ENCODE measurements around the gene PTGS2.
A peak's percentile ranks its signal among the peaks of the same experiment; 100 is the strongest.
"Not testable (repeated sequence)": the region's sequence is repeated elsewhere in the genome, so short reads cannot be mapped to it uniquely, and the experiment has no call there.

PTGS2 gene

DNA sequence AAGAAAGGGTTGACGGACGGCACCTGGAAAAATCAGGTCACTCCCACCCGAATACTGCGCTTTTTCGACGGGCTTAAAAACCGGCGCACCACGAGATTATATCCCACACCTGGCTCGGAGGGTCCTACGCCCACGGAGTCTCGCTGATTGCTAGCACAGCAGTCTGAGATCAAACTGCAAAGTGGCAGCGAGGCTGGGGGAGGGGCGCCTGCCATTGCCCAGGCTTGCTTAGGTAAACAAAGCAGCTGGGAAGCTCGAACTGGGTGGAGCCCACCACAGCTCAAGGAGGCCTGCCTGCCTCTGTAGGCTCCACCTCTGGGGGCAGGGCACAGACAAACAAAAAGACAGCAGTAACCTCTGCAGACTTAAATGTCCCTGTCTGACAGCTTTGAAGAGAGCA, 42.7 kb downstream of the PTGS2 start:
- H3K4ac ChIP-seq (ENCODE audit: low read depth, low read length); H3K9ac ChIP-seq (ENCODE audit: low read length); H3K9me3 ChIP-seq (ENCODE audit: insufficient read depth, low read depth, low read length); H3K18ac ChIP-seq (ENCODE audit: low read length); DNase-seq; H3K23ac ChIP-seq (ENCODE audit: low read length); H2AK5ac ChIP-seq (ENCODE audit: low read length); H2BK120ac ChIP-seq (ENCODE audit: insufficient read depth, low read length, poor library complexity); H2BK5ac ChIP-seq (ENCODE audit: low read depth, low read length, poor library complexity); H3K36me3 ChIP-seq (ENCODE audit: control insufficient read depth in 1 of 2, insufficient read depth in 2 of 2, low read length in 2 of 2); H3K27me3 ChIP-seq (ENCODE audit: insufficient read depth, low read length); H3K79me1 ChIP-seq (ENCODE audit: low read length); H3K79me2 ChIP-seq (ENCODE audit: control insufficient read depth, insufficient read depth, low read length, poor library complexity); H3K4me1 ChIP-seq (ENCODE audit: control insufficient read depth in 1 of 2, insufficient read depth in 2 of 2, low read length in 2 of 2); H3K14ac ChIP-seq (ENCODE audit: low read length); H3K27ac ChIP-seq (ENCODE audit: low read depth, low read length): not testable (repeated sequence)
- peak overlapping the region; percentile 4 for H2BK12ac ChIP-seq (ENCODE audit: low read length)
- peak overlapping the region; percentile 73 for H3K4me2 ChIP-seq (ENCODE audit: low read length)
- peak overlapping the region; percentile 57 for H3K4me3 ChIP-seq (ENCODE audit: low read depth, low read length)
- no CpG with 5 or more reads among the region's 16 CpGs for WGBS (ENCODE audit: extremely low coverage, insufficient coverage, insufficient read length)
- peak overlapping the region; percentile 14 for H4K12ac ChIP-seq (ENCODE audit: low read depth, low read length)
- peak overlapping the region; percentile 17 for H2AFZ ChIP-seq (ENCODE audit: insufficient read depth, low read length, poor library complexity)
- H4K8ac ChIP-seq (ENCODE audit: low read depth, low read length), result peak overlapping the region; percentile 41
- peak overlapping the region; percentile 1 for H4K91ac ChIP-seq (ENCODE audit: low read depth, low read length)

DNA sequence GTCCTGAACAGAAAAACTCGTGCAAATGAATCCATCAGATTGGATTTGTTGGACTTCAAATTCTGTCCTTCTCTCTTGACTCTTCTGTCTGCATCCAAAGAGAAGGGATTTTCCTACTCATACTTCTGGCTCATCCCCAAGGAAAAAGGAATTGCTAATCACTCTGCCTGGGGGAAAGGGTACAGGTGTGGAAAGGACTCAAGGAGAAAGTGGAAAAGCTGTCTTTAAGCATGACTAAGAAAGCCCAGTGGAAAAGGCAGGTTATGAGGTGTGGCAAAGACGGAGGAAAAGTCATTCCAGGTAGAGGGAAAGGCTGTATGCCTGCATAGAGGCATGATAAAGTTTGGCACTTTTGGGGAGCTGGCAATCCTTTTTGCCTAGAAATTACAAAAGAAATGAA, 43.4 kb downstream of the PTGS2 start:
- Histone ChIP-seq H3K4me2 (ENCODE audit: low read length) (no peak overlapping the region), H3K4me3 (ENCODE audit: low read depth, low read length) (no peak overlapping the region), H2BK120ac (ENCODE audit: insufficient read depth, low read length, poor library complexity) (no peak overlapping the region), H3K79me2 (ENCODE audit: control insufficient read depth, insufficient read depth, low read length, poor library complexity) (no peaks in the 10 kb centered on the region), H3K18ac (ENCODE audit: low read length) (no peak overlapping the region), H3K27me3 (ENCODE audit: insufficient read depth, low read length) (no peaks in the 10 kb centered on the region), H4K91ac (ENCODE audit: low read depth, low read length) (no peak overlapping the region), H3K79me1 (ENCODE audit: low read length) (no peaks in the 10 kb centered on the region), H2AK5ac (ENCODE audit: low read length) (no peak overlapping the region), H2BK12ac (ENCODE audit: low read length) (no peak overlapping the region), H2AFZ (ENCODE audit: insufficient read depth, low read length, poor library complexity) (no peak overlapping the region), H4K8ac (ENCODE audit: low read depth, low read length) (no peak overlapping the region), H2BK5ac (ENCODE audit: low read depth, low read length, poor library complexity) (no peak overlapping the region), H3K9ac (ENCODE audit: low read length) (no peak overlapping the region), H3K14ac (ENCODE audit: low read length) (no peak overlapping the region), H3K9me3 (ENCODE audit: insufficient read depth, low read depth, low read length) (no peaks in the 10 kb centered on the region), H4K12ac (ENCODE audit: low read depth, low read length) (no peak overlapping the region), H3K4ac (ENCODE audit: low read depth, low read length) (no peak overlapping the region), H3K23ac (ENCODE audit: low read length) (no peak overlapping the region), H3K4me1 (ENCODE audit: control insufficient read depth in 1 of 2, insufficient read depth in 2 of 2, low read length in 2 of 2) (no peaks in the 10 kb centered on the region), H3K36me3 (ENCODE audit: control insufficient read depth in 1 of 2, insufficient read depth in 2 of 2, low read length in 2 of 2) (no peaks in the 10 kb centered on the region), H3K27ac (ENCODE audit: low read depth, low read length) (no peak overlapping the region)
- no CpG with 5 or more reads among the region's 2 CpGs for WGBS (ENCODE audit: extremely low coverage, insufficient coverage, insufficient read length)
- no peak for DNase-seq

DNA sequence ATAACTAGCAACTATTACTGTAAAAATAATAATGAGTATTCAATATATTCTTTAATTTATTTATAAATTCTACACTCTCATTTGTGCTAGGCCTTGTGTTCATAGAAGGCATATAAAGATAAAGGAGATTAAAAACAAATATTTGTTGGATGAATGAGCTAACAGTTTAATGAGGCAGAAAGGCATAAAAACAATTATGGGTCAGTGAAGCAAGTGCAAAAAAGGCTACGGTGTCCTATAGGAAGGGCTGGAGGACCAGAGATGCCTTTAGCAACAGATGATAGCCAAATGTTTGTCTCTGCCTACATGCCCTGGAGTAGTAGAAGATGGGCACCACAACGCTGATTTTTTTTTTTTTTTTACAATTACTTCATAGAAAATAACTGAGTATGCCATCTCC, 45.7 kb downstream of the PTGS2 start:
- Histone ChIP-seq H3K9me3 (ENCODE audit: insufficient read depth, low read depth, low read length) (no peaks in the 10 kb centered on the region), H3K4ac (ENCODE audit: low read depth, low read length) (no peak overlapping the region), H3K23ac (ENCODE audit: low read length) (no peak overlapping the region), H3K14ac (ENCODE audit: low read length) (no peak overlapping the region), H2BK12ac (ENCODE audit: low read length) (no peak overlapping the region), H2BK120ac (ENCODE audit: insufficient read depth, low read length, poor library complexity) (no peak overlapping the region), H3K4me2 (ENCODE audit: low read length) (no peak overlapping the region), H3K79me2 (ENCODE audit: control insufficient read depth, insufficient read depth, low read length, poor library complexity) (no peaks in the 10 kb centered on the region), H3K4me3 (ENCODE audit: low read depth, low read length) (no peak overlapping the region), H2AFZ (ENCODE audit: insufficient read depth, low read length, poor library complexity) (no peak overlapping the region), H3K27ac (ENCODE audit: low read depth, low read length) (no peak overlapping the region), H3K27me3 (ENCODE audit: insufficient read depth, low read length) (no peaks in the 10 kb centered on the region), H2BK5ac (ENCODE audit: low read depth, low read length, poor library complexity) (no peak overlapping the region), H4K8ac (ENCODE audit: low read depth, low read length) (no peak overlapping the region), H4K12ac (ENCODE audit: low read depth, low read length) (no peak overlapping the region), H3K36me3 (ENCODE audit: control insufficient read depth in 1 of 2, insufficient read depth in 2 of 2, low read length in 2 of 2) (no peaks in the 10 kb centered on the region), H2AK5ac (ENCODE audit: low read length) (no peak overlapping the region), H3K4me1 (ENCODE audit: control insufficient read depth in 1 of 2, insufficient read depth in 2 of 2, low read length in 2 of 2) (no peaks in the 10 kb centered on the region), H3K9ac (ENCODE audit: low read length) (no peak overlapping the region), H4K91ac (ENCODE audit: low read depth, low read length) (no peak overlapping the region), H3K79me1 (ENCODE audit: low read length) (no peaks in the 10 kb centered on the region), H3K18ac (ENCODE audit: low read length) (no peak overlapping the region)
- DNase-seq, result no peak
- no CpG with 5 or more reads among the region's 2 CpGs for WGBS (ENCODE audit: extremely low coverage, insufficient coverage, insufficient read length)

DNA sequence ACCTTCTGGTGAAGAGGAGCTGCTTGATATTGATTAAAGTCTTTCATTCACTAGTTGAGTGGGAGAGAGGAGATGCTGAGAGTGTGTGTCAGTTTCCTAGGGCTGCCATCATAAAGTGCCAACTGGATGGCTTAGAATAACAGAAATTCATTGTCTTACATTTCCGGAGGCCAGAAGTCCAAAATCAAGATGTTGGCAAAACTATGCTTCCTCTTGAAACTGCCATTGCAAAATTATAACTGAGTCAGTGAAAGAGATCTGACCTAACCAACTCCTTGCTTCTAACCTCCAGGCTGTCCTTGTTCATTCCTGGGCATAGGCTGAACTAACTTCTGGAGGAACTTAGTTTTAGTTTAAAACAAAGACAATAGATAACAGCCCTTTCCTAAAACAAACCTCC, 47.1 kb downstream of the PTGS2 start:
- no peak overlapping the region for H3K4me2 ChIP-seq (ENCODE audit: low read length)

More for the DNA sequence above, 47.1 kb downstream of the PTGS2 start:
- Histone ChIP-seq H3K27me3 (ENCODE audit: insufficient read depth, low read length) (no peaks in the 10 kb centered on the region), H4K12ac (ENCODE audit: low read depth, low read length) (no peak overlapping the region), H2AFZ (ENCODE audit: insufficient read depth, low read length, poor library complexity) (no peak overlapping the region), H3K9me3 (ENCODE audit: insufficient read depth, low read depth, low read length) (no peaks in the 10 kb centered on the region), H3K9ac (ENCODE audit: low read length) (no peak overlapping the region), H3K23ac (ENCODE audit: low read length) (no peak overlapping the region), H3K14ac (ENCODE audit: low read length) (no peak overlapping the region), H2BK12ac (ENCODE audit: low read length) (no peak overlapping the region), H3K18ac (ENCODE audit: low read length) (no peak overlapping the region), H3K4me3 (ENCODE audit: low read depth, low read length) (no peak overlapping the region), H2BK5ac (ENCODE audit: low read depth, low read length, poor library complexity) (no peak overlapping the region), H4K91ac (ENCODE audit: low read depth, low read length) (no peak overlapping the region), H2AK5ac (ENCODE audit: low read length) (no peak overlapping the region), H3K4ac (ENCODE audit: low read depth, low read length) (no peak overlapping the region), H3K79me2 (ENCODE audit: control insufficient read depth, insufficient read depth, low read length, poor library complexity) (no peaks in the 10 kb centered on the region), H3K27ac (ENCODE audit: low read depth, low read length) (no peak overlapping the region), H2BK120ac (ENCODE audit: insufficient read depth, low read length, poor library complexity) (no peak overlapping the region), H4K8ac (ENCODE audit: low read depth, low read length) (no peak overlapping the region), H3K79me1 (ENCODE audit: low read length) (no peaks in the 10 kb centered on the region), H3K36me3 (ENCODE audit: control insufficient read depth in 1 of 2, insufficient read depth in 2 of 2, low read length in 2 of 2) (no peaks in the 10 kb centered on the region), H3K4me1 (ENCODE audit: control insufficient read depth in 1 of 2, insufficient read depth in 2 of 2, low read length in 2 of 2) (no peaks in the 10 kb centered on the region)
- DNase-seq, result no peak
- WGBS (ENCODE audit: extremely low coverage, insufficient coverage, insufficient read length), result no CpG with 5 or more reads among the region's 1 CpG
